Activated T-cell treated with anti-CD3 and anti-CD28 coated beads for 24 hours (primary cell): ENCODE measurements around the gene MAP2K4.

Experiments
- DNase-seq: peaks from one replicate; pipeline ENCODE4 v3.0.0-alpha.2; 2020; ENCODE audit warnings: low read depth

MAP2K4 gene

DNA sequence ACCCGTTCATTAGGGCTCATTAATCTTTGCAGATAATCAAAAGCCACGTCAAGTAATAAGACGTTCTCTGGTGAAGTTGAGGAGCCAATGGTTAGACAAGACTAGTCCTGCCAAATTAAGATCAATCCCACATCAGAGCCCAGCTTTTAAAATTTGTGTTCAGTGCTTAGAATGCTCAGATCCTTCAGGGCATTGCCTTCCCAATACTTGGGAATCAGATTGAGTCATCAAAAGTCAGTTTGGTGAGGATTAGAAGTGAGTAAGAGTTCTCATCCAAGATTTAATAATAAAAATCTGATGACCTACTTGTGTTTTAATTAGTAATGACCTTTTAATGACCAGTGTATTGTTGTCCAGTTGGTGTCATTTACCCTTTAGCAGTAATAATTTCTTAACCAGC lies 19.8 kb downstream of the MAP2K4 start:
- no peak for DNase-seq

DNA sequence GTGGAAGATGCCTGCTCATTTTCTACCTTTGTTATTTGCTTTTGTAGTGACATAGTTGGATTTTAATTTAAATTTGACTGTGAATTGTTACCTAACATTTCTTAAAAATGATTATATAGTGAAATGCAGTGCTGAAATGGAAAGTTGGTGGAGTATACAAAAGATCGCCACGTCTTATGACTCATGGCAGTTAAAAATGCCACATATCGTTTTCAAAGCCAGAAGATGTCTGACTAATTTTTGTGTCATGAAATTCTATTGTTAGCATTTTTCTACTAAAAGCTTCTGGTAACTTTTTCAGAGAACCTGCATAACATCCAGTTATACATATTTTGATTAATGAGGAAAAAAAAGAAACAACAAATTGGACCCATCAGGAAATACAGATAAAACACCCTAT lies 20.6 kb downstream of the MAP2K4 start:
- DNase-seq = no peak

DNA sequence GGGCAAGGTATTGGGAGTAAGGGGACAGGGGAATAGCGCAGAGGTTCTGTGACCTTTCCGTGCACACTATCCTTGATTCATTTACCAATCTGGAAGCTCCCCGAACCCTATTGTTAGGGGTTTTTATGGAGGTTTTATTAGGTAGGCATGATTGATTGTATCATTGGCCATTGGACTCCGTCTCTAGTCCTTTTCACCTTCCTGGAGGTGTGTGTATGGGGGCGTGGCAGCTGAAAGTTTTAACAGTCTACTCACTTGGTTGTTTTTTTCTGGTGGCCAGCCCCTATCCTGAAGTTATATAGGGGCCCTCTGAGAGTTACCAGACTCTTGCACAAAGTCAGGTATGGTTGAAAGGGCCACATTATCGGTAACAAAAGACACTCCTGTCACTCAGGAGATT lies 23.0 kb downstream of the MAP2K4 start:
- DNase-seq = no peak

DNA sequence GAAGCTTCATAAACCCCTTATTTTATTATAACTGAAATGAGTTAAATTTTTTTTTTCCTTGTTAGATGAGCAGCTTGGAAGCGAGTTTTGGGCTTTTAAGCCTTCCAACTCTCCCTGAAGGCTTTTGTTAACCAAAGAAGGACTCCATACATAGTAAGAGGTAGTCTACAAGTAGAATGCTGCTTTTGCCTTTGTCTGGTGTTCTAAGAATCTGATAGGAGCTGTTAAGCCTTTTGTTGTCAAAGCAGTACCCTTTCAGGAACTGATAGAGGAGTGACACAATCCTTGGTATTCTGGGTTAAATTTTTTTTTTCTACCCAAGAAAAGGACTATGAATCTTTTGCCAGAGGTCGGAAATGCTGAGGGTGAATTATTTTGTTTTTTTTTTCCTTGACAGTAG lies 26.1 kb downstream of the MAP2K4 start:
- DNase-seq = no peak

DNA sequence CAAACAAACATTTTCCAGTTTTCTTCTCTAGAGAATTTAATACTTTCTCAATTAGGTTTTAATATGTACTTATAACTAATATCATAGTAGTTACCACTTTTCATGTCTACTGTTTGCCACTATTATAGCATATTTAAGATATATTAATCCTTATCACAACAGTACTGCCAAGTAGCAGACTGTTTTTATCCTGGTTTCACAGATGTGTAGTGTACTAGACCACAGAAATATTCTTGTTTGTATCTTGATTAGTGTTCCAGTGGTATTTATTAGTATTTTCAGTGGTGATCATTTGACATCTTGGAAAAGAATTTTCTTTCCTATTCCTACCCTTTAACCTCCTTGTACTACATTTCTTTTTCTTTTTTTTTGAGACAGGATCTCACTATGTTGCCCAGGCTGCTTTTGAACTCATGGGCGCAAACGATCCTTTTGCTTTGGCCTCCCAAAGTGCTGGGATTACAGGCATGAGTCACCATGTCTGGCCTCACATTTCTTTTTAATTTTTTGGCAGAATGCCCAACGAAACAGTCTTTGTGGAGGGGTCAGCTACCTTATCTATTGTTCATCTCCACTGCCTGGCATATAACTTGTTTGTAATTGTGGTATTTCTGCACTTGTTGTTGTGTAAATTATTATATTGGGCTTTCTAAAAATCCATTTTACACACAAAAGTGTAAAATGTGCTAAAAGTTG lies 27.2 kb downstream of the MAP2K4 start:
- DNase-seq = no peak

DNA sequence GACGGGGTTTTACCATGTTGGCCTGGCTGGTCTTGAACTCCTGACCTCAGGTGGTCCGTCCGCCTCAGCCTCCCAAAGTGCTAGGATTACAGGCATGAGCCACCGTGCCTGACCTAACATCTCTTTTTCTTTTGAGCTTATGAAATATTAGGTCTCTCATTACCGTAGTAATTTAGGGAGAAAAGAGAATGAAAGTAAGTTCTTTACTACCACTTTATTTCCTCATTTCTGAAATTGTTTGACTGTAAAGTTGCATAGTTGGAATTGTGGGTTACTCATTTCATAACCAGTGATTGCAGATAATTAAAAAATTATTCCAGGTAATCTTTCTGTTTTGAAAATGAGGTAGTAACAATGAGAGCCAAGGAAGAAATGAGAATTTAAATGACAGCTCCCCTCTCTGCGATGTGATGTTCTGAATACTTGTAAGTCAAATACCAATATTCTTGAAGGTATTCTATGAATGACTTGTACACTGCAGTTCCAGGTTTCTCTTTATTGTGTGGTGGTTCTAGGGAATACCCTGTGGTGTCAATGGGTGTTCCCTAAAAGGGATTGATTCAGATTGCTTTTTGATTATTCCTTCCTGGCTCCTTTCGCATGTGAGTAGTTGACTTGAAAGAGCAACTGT lies 28.3 kb downstream of the MAP2K4 start:
- no peak for DNase-seq

DNA sequence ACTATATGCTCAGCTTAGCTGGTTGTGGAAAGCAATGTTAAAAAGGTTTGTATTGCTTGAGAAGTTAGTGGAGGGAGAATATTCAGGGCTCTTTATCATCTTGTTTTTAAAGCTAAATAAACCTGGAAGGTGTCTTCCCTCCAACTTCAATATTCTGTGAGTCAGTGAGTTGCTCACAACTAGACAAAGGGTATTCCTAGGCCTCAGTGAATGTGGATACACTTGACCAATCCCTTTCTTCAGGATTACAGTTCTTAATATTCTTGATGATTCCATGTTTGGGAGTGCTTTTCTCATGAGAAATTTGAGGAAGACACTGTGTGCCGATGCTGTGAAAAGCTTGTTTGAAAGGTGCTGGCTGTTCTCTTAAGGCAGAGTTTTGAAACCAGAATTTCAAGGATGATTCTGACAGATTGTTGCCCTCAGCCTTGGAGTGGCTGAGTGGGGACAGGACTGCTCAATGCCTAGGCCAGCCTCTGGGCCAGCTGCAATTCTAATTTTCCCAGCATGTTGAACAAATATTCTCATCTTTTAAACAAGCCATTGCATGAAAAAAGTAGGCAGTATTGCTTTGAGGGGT lies 30.1 kb downstream of the MAP2K4 start:
- DNase-seq = no peak

DNA sequence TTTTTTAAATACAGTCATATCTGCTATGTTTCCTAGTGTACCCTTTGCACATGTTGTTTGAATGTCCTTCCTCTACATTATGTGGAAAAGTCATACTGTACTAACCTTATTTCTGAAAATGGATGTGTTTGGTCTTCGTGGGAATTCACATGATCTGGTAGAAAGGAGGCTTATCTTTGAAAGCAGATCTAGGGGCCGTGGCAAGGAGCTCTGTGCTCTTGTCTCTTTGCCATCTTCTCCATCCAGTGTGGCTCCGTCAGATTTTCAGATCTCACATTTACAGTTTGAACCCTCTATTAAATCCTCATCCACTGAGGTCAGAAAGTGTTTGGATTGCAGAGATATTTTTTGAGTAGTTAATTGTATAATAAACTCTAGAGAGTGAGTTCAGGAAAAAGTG lies 32.9 kb downstream of the MAP2K4 start:
- no peak for DNase-seq

DNA sequence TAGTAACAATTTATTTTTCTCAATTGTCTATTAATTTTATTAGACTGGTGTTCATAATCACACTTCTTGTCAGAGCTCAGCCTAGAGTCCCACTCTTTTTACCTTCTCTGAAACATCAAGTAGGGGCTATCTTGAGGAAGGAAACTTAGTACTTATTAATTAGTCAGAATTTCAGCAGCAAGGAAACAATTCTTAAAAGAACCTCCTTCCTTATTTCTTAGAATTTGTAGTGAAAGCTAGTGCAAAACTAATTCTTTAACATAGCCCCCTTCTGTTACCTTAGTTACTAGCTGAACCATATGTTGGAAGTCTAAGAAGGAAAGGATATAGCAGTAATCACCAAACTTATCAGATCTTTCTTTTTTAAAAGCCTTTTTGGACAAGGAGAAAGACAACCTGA lies 35.2 kb downstream of the MAP2K4 start:
- DNase-seq = no peak

DNA sequence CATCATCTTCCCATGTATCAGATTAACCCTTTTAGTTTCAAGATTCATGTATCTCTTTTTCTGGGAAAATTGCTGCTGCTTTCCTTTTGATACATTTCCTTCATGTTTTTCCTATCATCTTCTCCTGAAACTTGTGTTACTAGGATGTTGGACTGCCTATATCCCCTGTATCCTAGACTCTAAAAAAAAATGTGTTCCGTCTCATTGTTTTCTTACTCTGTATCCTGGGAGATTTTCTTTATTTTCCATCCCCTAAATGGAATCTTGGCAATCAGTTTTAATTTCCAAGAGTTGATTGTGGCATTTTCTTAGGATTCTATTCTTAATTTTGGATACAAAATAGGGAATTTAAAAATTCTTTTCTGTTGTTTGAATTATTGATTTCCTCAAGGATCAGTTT lies 36.8 kb downstream of the MAP2K4 start:
- DNase-seq = no peak

DNA sequence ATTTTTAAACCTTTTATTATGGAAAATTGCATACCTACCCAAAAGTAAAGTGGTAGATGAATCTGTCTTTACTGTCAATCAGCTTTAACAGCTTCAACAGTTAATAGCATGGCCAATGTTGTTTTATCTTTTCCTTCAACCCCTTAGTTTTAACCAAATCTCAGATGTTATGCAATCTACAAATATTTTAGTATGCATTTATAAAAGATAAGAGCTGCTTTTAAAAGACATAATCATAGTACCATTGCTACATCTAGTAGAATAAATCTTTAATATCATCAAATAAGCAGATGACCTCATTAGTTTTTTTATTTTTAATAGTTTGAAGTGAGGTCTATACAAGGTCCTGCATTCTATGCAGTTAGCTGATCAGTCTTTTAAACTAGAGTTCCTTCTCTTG lies 37.9 kb downstream of the MAP2K4 start:
- no peak for DNase-seq

DNA sequence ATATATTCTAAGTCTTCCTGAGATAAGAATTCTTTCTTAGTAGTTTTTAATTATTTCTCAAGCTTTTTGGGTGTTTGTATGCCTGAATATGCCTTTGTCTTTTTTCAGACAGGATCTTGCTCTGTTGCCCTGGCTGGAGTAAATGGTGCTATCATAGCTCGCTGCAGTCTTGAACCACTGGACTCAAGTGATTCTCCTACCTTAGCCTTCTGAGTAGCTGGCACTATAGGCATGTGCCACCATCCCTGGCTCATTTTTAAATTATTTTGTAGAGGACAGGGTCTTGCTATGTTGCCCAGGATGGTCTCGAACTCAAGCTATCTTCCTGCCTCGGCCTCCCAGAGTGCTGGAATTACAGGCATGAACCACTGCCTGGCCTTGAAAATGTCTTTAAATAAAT lies 41.6 kb downstream of the MAP2K4 start:
- no peak for DNase-seq

DNA sequence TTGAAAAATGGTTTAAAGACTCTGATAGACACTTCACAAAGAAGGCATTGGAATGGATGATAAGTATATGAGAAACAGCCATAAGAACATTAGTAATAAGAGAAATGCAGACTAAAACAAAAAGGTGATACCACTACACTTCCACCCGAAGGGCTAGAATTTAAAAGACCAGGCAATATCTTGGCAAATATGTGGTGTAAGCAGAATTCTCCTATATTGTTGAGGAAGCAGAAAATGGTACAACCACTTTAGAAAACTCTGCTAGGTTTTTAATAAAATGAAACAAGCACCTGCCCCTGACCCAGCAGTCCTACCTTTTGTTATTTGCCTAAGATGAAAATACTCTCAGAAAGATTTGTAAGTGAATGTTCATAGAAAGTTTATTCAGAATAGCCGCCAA lies 43.7 kb downstream of the MAP2K4 start:
- DNase-seq = no peak

DNA sequence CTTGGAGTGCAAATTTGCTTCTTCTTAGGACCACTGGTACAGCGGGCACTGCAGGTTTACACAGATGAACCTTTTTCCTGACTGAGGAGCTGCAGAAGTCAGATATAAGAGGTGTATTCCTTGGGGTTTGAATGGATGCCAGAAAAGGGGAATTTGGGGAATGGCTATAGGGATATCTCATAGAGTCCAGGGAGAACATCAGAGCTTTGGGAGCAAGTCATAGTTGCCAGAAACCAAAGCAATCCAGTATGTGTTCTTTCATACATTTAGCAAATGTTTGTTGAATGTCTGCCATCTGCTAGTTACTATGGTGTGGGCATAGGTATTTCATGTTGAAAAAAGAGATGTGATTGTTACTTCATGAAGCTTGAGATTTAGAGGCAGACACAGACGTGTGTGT lies 46.8 kb downstream of the MAP2K4 start:
- DNase-seq = no peak

DNA sequence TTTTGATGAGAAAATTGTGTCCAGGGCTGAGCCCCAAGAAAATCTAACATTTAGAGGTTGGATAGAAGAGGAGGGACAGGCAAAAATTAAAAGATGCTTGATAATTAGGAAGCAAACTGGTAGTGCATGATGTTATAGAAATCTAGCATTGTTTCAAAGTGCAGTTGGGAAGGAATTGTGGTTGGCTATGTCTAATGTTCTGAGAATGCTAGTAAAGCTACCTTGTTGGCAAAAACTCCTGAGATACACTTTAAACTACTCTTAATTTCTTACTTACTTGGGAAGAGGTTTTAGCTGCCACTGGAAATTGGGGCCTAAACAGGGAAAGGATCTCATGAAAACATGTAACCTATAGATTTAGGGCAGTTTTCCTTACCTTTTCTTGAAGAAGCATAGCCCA lies 48.3 kb downstream of the MAP2K4 start:
- DNase-seq = no peak

DNA sequence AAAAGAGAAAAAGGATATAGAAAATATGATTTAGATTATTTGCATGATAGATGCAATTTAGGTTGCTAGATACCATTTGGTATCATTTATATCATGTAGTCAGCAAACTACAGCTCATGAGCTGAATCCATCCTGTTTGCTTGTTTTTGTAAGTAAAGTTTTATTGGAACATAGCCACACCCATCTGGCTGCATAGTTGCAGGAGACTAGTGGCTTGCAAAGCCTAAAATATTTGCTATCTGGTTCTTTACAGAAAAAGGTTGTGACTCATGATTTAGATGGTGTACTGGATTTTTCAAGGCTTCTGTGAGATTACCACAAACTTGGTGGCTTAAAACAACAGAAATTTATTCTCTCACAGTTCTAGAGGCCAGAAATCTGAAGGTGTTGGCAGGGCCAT lies 49.9 kb downstream of the MAP2K4 start:
- no peak for DNase-seq

DNA sequence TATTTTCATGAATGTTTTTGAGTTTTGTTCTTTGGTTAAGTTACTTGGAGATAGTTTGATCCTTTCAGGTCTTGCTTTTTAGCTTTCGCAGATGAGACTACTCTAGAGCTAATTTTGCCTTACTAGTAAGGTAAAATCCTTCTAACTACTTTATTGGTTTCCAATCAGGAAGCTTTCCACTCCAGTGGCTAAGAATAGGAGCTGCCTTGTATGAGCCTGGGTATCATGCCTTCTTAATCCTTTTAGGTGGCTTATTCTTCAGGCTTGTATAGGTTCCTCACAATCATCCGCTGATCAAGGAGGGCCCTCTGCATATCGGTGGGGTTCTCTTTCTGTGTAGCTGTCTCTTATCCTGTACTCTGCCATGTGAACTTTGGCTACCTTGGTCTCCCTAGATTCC lies 53.7 kb downstream of the MAP2K4 start:
- no peak for DNase-seq

DNA sequence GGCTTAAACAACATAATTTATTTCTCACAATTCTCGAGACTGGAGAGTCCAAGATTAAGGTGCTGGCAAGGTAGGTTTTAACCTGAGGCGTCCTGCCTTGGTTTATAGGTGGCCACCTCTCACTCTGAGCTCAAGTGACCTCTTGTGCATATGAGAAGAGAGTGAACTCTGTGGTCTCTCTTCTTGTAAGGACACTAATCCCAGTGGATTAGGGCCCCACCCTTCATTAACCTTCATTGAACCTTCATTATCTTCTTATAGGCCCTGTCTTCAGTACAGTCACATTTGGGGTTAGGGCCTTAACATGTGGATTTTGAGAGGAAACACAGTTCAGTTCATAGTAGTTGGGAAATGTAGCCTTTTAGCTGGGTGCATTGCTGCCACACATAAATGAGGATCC lies 57.1 kb downstream of the MAP2K4 start:
- no peak for DNase-seq

DNA sequence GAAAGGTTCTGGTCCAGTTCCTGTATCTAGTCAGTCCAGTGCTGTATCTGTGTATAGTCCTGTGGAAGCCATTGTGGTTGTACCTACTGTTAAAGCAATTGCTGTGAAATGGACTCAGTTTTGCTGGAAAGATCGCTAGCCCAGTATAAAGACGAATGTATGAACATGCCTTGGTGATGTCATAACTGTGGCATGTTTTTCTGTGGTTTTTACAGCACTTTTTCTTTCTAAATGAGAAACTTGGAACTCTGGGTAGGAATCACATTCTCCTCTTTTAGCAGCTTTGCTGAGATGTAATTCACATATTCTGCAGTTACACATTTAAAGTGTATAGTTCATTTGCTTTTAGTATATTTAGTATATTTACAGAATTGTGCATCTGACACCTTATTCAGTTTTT lies 58.1 kb downstream of the MAP2K4 start:
- no peak for DNase-seq

DNA sequence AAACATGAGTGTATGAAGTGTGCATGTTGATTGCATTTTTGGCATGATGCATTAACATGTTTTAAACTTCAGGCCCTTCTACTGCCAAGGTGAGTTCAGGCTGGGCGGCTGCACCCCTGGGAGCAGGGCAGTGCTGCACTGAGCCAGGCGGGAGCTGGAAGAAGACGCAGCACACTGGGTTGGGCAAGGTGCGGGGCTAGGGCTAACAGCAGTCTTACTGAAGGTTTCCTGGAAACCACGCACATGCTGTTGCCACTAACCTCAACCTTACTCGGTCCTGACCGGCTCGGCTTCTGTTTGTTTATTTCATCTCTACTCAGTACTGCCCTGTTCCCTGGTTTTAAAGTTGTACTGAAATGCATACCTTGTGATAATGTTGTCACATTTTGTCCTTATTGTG lies 61.0 kb downstream of the MAP2K4 start:
- no peak for DNase-seq

DNA sequence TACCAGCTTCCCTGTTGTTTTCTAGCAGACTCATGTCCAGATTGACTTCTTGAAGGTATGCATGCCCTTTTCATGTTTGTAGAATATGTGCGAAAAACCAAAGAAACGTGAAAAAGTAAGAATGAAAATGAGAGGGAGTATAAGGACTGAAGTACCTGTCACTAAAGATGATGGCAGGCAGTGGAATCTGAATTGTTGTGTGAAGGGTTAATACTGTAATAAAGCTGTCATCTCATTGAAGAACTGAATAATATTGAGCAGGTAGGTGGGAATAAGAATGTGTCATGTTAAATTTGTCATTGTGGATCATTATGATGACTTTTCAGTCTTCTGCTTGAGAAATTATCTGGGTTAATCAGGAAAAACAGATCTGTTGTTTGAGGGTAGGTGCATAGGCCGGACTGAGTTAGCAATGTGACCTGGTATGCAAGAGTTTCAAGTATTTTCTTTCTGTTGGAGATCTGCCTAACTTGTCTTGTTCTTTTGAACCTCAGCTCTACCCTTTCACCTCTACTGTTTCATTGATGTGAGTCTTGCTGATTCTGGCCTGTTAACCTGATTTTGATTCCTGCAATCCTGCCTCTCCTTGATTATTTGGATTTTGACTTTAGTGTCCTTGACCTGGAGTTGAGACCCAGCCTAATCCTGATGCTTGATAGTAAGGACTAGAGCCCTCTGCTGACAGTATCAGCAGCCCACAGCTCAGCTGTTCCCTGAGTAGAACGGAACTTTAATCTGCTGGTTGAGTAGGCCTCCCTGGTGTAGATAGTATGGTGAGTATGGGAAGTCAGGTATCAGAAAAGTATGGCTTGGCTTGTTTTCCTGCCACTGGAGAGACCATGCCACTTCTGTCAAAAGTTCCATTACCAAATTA lies 64.6 kb downstream of the MAP2K4 start:
- no peak for DNase-seq

DNA sequence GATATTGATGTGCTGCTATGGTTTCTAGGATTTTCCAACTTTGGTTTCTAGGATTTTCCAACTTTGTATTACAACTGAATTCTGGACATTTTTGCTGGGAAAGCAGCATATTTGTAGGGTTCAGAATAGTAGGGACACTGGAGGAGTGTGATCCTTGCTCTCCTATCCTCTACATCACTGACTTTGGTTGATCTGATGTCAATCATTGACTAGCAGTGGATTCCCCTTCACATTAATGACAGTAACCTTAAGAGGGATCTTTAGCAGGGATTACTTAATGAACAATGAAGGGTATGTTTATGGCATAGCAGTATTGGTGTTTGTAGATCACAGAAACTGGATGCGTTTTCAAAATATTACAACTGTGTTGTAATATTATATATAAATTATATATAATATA lies 67.4 kb downstream of the MAP2K4 start:
- no peak for DNase-seq

DNA sequence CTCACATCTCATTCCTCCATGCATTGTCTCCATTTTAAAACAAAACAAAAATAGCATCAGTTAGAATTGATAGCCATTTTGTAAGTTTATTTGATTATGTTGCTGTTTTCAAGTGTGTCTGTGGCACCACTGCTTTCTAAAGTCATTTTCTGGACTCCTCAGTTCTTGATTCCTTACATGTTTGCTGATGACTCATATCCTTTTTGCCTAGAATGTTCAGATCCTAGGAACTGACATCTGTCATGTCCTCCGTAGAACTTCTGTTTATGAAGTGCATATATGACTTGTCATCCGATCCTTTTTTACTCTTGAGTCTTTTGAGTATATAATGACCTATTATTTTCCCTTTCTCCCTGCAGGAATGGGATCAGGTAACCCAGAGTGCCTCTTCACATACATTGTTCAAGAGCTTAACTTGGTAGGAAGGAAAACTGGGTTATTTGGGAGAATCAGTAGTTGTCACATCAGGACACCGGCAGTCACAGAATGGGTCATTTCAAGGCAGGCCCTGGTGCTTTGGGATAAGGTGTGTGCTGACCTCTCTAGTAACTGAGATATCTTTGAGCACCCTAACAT lies 69.2 kb downstream of the MAP2K4 start:
- DNase-seq = no peak
